Measurements from ENCODE around the gene ATP13A3. TPM values are rescaled to one million over a fixed set of nuclear protein-coding genes. Genes with fewer than 3 reads are reported as not detected.

The ATP13A3 gene
- total RNA-seq, 4 donors from 2014 or later, result 55.6 to 166 (median 94.7) TPM

GRCh38 chr3:194517333-194517732 is 30.5 kb upstream of the ATP13A3 start:
- intact Hi-C loops (cut with DNase I), result no loop called here
- no peak overlapping the region for H3K4me3 ChIP-seq
- 37 to 65% methylated on average over 5 to 6 of the region's 6 CpGs for whole genome bisulfite sequencing, 2 donors
- no peaks in the 10 kb centered on the region for H3K9me3 ChIP-seq
- TF ChIP-seq POLR2A (IDR thresholded peaks at IDR 0.05) (no peak), CTCF (IDR thresholded peaks at IDR 0.05) (no peak)
- H3K36me3 ChIP-seq, result no peaks in the 10 kb centered on the region
- no peak for DNase-seq
- H3K27ac ChIP-seq, result no peak overlapping the region
- H3K4me1 ChIP-seq, result peaks cover 6 to 17% (median 9%) of the 10 kb centered on the region in 3 donors
- peaks cover 0 to 6% (median 0%) of the 10 kb centered on the region in 4 donors for H3K27me3 ChIP-seq

- 61 to 68% methylated on average over 4 of the region's 4 CpGs for WGBS, 2 donors
- H3K36me3 ChIP-seq, result no peaks in the 10 kb centered on the region
- no peak overlapping the region for H3K4me3 ChIP-seq
- peaks cover 0 to 6% (median 0%) of the 10 kb centered on the region in 4 donors for H3K27me3 ChIP-seq
- H3K9me3 ChIP-seq, result no peaks in the 10 kb centered on the region
- DNase-seq, result no peak
- intact Hi-C loops (cut with DNase I), result no loop called here
- no peaks in the 10 kb centered on the region for H3K4me1 ChIP-seq
- TF ChIP-seq CTCF (IDR thresholded peaks at IDR 0.05) (no peak), POLR2A (IDR thresholded peaks at IDR 0.05) (no peak)
- no peak overlapping the region for H3K27ac ChIP-seq
These were observed 27.8 kb upstream of the ATP13A3 start for GRCh38 chr3:194514626-194515025.

GRCh38 chr3:194512895-194513601 is 26.2 kb upstream of the ATP13A3 start:
- Histone ChIP-seq H3K4me3 (no peak overlapping the region), H3K4me1 (no peaks in the 10 kb centered on the region), H3K27me3 (peaks cover 0 to 6% (median 0%) of the 10 kb centered on the region in 4 donors), H3K36me3 (no peaks in the 10 kb centered on the region), H3K9me3 (no peaks in the 10 kb centered on the region), H3K27ac (no peak overlapping the region)
- 47 to 63% methylated on average over 2 to 5 of the region's 5 CpGs for WGBS, 2 donors
- TF ChIP-seq POLR2A (IDR thresholded peaks at IDR 0.05), result no peak
- intact Hi-C loops (cut with DNase I), result no loop called here
- no peak for DNase-seq

GRCh38 chr3:194508491-194509453 is 22.0 kb upstream of the ATP13A3 start:
- intact Hi-C loops (cut with DNase I), result no loop called here
- H3K27ac ChIP-seq, result no peak overlapping the region
- H3K36me3 ChIP-seq, result no peaks in the 10 kb centered on the region
- WGBS, 2 donors, result 58 to 68% methylated on average over 14 of the region's 14 CpGs
- H3K9me3 ChIP-seq, result no peaks in the 10 kb centered on the region
- no peak for TF ChIP-seq CTCF (IDR thresholded peaks at IDR 0.05)
- TF ChIP-seq POLR2A (IDR thresholded peaks at IDR 0.05), result no peak
- no peak overlapping the region for H3K4me3 ChIP-seq
- DNase-seq, result no peak
- no peaks in the 10 kb centered on the region for H3K27me3 ChIP-seq
- no peaks in the 10 kb centered on the region for H3K4me1 ChIP-seq

- DNase-seq, result no peak
- Histone ChIP-seq H3K4me1 (no peaks in the 10 kb centered on the region), H3K36me3 (no peaks in the 10 kb centered on the region), H3K4me3 (no peak overlapping the region), H3K27me3 (no peaks in the 10 kb centered on the region), H3K27ac (no peak overlapping the region), H3K9me3 (no peaks in the 10 kb centered on the region)
- no peak for TF ChIP-seq POLR2A (IDR thresholded peaks at IDR 0.05)
- TF ChIP-seq CTCF (IDR thresholded peaks at IDR 0.05), result no peak
- intact Hi-C loops (cut with DNase I), result no loop called here
- 86 to 90% methylated on average over 11 to 12 of the region's 12 CpGs for WGBS, 2 donors
These were observed 20.8 kb upstream of the ATP13A3 start for GRCh38 chr3:194507571-194507970.

Data from esophagus squamous epithelium (tissue), 5 donors.